DMS79 (cell line): Measurements from ENCODE around the gene ZNF827.

Experiments
- DNase-seq: peaks from one replicate; lab custom pipeline; 2025; lab: John Stamatoyannopoulos, UW

The ZNF827 gene

GRCh38 chr4:145719752-145720624 is 218.6 kb downstream of the ZNF827 start:
- DNase-seq, result no peak

GRCh38 chr4:145716661-145717200 is 221.9 kb downstream of the ZNF827 start:
- no peak for DNase-seq

GRCh38 chr4:145716200-145716599 is 222.4 kb downstream of the ZNF827 start:
- DNase-seq, result no peak

DNA sequence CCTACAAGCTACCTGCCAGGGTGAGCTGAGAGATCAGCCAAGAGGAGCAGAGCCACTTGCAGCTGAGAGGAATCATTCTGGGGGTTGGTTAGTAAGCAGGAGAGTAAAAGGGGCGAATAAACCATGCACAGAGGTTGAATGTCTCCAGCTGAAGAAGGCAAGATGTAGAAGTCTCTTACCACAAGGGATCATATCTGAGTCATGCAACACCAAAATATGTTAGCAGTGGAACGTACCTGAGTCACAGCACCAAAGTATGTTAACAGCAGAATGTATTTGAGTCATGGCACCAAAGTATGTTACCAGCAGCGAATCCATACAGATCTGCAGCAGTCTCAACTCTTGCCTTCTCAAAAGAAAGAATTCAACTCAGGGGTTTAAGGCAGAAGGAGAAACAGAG is 228.8 kb downstream of the ZNF827 start:
- peak; percentile 62 for DNase-seq

DNA sequence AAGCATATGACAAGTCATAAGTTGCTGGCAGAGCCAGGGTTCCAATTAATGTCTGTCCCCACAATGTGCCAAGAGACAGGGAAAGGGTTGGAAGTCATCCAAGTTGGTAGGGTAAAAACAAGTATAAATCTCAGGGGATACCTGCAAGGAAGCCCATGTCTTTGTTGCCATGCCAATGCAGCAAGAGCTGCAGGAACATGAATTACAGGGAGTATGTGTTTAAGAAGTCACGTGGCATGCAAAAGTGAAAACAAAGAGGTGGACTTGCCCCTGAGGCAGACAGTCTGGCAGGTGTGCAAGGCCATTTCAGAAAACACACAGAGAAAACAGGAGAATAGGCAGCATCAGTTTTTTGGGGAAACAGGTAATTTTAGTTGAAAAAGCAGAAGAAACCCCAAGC is 229.3 kb downstream of the ZNF827 start:
- DNase-seq, result peak; percentile 87
